GM13977 (cell line): ENCODE data around the gene MYO1H.

ENCODE experiments used
- DNase-seq: peaks from one replicate; pipeline ENCODE4 v3.0.0; 2012; ENCODE audit warnings: low spot score
- CTCF ChIP-seq: IDR thresholded peaks from 2 replicates; pipeline ENCODE4 v1.5.1; 2012; ENCODE audit warnings: mild to moderate bottlenecking, control low read depth; ENCODE audit not compliant: insufficient read depth; ENCODE audit errors: extremely low read depth, missing control alignments
- in situ Hi-C: fragments of 300-500 bp; cut with MboI; formaldehyde crosslinking; loops from one replicate; pipeline ENCODE4 v1.12.0; 2022; ENCODE audit warnings: low sequenced_read_pairs, low pct_unique_long_range_greater_than_20kb, mixed read lengths, inconsistent platforms; ENCODE audit not compliant: unreplicated experiment

The MYO1H gene

DNA sequence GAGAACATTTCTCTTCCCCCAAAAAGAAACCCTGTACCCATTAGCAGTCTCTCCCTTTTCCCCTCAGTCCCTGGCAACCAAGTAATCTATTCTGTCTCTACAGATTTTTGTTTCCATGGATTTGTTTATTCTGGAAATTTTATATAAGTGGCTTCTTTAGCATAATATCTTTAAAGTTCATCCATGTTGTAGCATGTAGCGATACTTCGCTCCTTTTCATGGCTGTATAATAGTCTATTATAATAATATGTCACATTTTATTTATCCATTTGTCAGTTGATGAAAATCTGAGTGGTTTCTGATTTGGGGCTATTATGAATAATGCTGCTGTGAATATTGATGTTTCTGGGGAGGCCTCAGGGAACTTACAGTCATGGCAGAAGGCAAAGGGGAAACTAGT is 12.8 kb upstream of the MYO1H start:
- in situ Hi-C loops: no loop called here
- DNase-seq: no peak
- TF ChIP-seq CTCF: no peak

- in situ Hi-C loops: no loop called here
- DNase-seq: no peak
- TF ChIP-seq CTCF: no peak
These were observed 11.1 kb upstream of the MYO1H start for GRCh38 chr12:109336593-109336992.

DNA sequence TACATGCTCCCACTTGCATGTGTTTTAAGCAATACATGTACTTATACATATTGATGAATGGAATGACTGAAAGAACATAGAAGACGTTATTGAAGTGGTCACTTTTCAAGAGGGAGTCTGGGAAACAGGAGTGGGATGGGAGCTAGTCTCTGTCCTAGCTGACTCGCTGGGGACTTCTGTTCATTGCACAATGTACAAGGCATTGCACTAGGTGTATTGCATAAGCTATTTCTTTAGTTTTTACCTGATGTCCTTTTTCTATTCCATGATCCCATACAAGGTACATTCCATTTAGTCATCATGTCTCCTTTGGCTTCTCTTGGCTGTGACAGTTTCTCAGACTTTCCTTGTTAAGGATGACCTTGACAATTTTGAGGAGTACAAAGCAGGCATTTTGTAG is 4.0 kb upstream of the MYO1H start:
- no peak for TF ChIP-seq CTCF
- in situ Hi-C loops: no loop called here
- DNase-seq: no peak

- in situ Hi-C loops: no loop called here
- no peak for DNase-seq
These were observed 2.3 kb upstream of the MYO1H start for GRCh38 chr12:109345428-109345827.

GRCh38 chr12:109346920-109347319 is 780 bp upstream of the MYO1H start:
- no peak for DNase-seq
- in situ Hi-C loops: no loop called here
- peak; percentile 30 for TF ChIP-seq CTCF

More at GRCh38 chr12:109345428-109345827, 2.3 kb upstream of the MYO1H start:
- TF ChIP-seq CTCF: no peak

DNA sequence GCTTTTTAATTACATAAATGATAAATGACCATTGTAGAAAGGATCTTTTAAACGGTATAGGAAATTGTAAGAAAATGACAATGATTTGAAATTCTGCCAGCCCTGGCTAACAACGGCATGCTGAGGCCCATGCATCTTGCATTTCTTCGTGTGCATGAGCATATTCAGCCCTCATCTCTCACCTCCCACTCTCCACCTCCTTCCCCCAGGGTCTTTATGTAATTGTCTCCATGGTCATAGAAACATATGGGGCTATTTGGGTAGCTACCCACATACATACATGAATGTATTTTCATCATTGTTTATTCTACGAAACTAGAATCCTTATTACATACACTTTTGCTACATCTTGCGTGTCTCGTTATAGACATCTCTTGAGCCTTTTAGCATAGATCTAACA is 4.5 kb downstream of the MYO1H start:
- in situ Hi-C loops: no loop called here
- DNase-seq: no peak
- no peak for TF ChIP-seq CTCF

DNA sequence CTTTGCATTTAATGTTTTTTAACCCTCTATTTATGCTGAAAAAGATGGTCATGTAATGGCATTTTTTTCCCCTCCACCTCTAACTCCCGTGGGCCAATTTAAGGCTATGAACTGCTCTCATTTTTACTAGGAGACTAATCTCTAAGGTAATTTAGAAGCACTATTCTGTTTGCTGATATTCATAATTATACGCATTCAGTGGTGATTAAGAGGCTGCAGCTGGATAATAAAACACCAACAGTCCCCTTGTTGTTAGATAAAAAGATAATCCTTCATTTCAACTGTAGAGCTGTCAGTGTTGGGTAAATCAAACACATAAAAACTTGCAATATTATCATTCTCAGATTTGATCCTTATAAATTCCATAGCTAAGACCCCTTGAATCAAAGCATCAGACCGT is 8.9 kb downstream of the MYO1H start:
- no peak for TF ChIP-seq CTCF
- no peak for DNase-seq
- in situ Hi-C loops: no loop called here
